GM23248 (cell line): ENCODE data around the gene PRPSAP1.

Experiments
- EZH2 ChIP-seq: fragments of 200-600 bp; sonication (generic); IDR thresholded peaks from 2 replicates; pipeline ENCODE4 v1.6.1; 2018; ENCODE audit warnings: antibody characterized with exemption, mild to moderate bottlenecking; ENCODE audit not compliant: insufficient read depth, poor library complexity, severe bottlenecking
- EZH2phosphoT487 ChIP-seq: fragments of 200-600 bp; sonication (generic); IDR thresholded peaks from 2 replicates; pipeline ENCODE4 v1.6.1; 2018; ENCODE audit warnings: antibody characterized with exemption, moderate library complexity, mild to moderate bottlenecking, low read depth; ENCODE audit not compliant: insufficient read depth

DNA sequence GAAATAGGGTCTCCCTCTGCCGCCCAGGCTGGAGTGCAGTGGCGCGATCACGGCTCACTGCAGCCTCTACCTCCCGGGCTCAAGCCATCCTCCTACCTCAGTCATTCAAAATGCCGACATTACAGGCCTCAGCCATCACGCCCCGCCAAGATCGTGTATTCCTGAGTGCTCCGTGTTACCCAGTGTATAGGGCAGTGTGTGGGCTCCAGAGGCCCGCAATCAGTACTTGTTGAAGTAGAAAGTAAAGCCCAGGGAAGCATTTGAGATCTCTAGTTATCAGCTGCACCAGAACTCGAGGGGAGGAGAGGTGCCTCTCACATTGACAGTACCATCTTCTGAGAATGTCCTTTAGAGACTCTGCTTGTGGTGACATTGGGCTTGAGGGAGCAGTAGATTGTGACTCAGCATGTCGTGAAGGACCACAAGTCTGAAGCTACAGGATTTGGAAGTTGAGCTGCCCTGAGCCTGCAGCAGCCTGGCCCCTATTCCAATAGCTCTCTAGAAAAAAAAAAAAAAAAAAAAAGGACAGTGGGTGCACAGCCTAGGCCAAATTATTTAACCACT lies 1.1 kb upstream of the PRPSAP1 start:
- TF ChIP-seq EZH2, result no peak
- TF ChIP-seq EZH2phosphoT487, result no peak
